HEK293 (cell line): Measurements from ENCODE around the gene ANO3.

Experiments
- CTCF ChIA-PET: fragments of 350-600 bp; formaldehyde crosslinking; extraction: SDS; loops from one replicate; lab custom pipeline; 2021; ENCODE audit warnings: antibody characterized with exemption; lab: Yijun Ruan, JAX
- POLR2A ChIA-PET: fragments of 300-600 bp; formaldehyde crosslinking; extraction: SDS; loops from one replicate; lab custom pipeline; 2020; ENCODE audit warnings: antibody characterized with exemption, inconsistent platforms; lab: Yijun Ruan, JAX
- H3K27ac ChIP-seq: fragments of 200-500 bp; sonication (Bioruptor generic); 2 replicates; pipeline ENCODE4 v1.5.1; 2014; ENCODE audit warnings: low read depth, low read length, control low read depth, inconsistent platforms; ENCODE audit errors: extremely low read depth
- H3K36me3 ChIP-seq, 2 experiments: fragments of 200-500 bp in 1 of 2; sonication (Bioruptor generic) in 1 of 2; 1 replicate in 1 of 2; 2 replicates in 1 of 2; pipeline ENCODE4 v1.5.1; 2014 to 2017; ENCODE audit warnings: inconsistent platforms in 2 of 2, low read length in 2 of 2; ENCODE audit not compliant: control insufficient read depth in 2 of 2, insufficient read depth in 1 of 2
- H3K4me1 ChIP-seq: fragments of 200-500 bp; sonication (Bioruptor generic); 2 replicates; pipeline ENCODE4 v1.5.1; 2014; ENCODE audit warnings: mild to moderate bottlenecking, low read length, inconsistent platforms; ENCODE audit not compliant: control insufficient read depth, insufficient read depth
- H3K4me3 ChIP-seq: 2 replicates; pipeline ENCODE4 v1.5.1; 2011; ENCODE audit warnings: low read depth, mild to moderate bottlenecking, control low read depth, low read length, moderate library complexity
- H3K9me3 ChIP-seq: fragments of 200-500 bp; sonication (Bioruptor generic); 2 replicates; pipeline ENCODE4 v1.5.1; 2014; ENCODE audit warnings: low read depth, low read length, inconsistent platforms; ENCODE audit not compliant: control insufficient read depth, insufficient read depth
- BCL11A ChIP-seq: fragments of 450-650 bp; formaldehyde crosslinking; IDR thresholded peaks from 2 replicates; pipeline ENCODE4 v1.5.1; 2016; ENCODE audit warnings: low read depth, missing biosample characterization, missing genetic modification characterization
- CTCF ChIP-seq: fragments of 450-650 bp; formaldehyde crosslinking; IDR thresholded peaks from 2 replicates; pipeline ENCODE4 v1.5.1; 2016; ENCODE audit warnings: missing biosample characterization, missing genetic modification characterization
- GLI2 ChIP-seq: fragments of 450-650 bp; formaldehyde crosslinking; IDR thresholded peaks from 2 replicates; pipeline ENCODE4; 2017; ENCODE audit warnings: missing biosample characterization, missing genetic modification characterization, low read depth, borderline replicate concordance
- KLF7 ChIP-seq: fragments of 450-650 bp; formaldehyde crosslinking; IDR thresholded peaks from 2 replicates; pipeline ENCODE4 v1.5.1; 2016; ENCODE audit warnings: missing biosample characterization, missing genetic modification characterization, borderline replicate concordance
- YY2 ChIP-seq: fragments of 450-650 bp; formaldehyde crosslinking; IDR thresholded peaks from 2 replicates; pipeline ENCODE4 v1.5.1; 2016; ENCODE audit warnings: missing biosample characterization, missing genetic modification characterization
- ZFP41 ChIP-seq: fragments of 450-650 bp; formaldehyde crosslinking; IDR thresholded peaks from 2 replicates; pipeline ENCODE4 v1.5.1; 2016; ENCODE audit warnings: missing biosample characterization, missing genetic modification characterization, borderline replicate concordance
- ZNF121 ChIP-seq: fragments of 450-650 bp; formaldehyde crosslinking; IDR thresholded peaks from 2 replicates; pipeline ENCODE4 v1.5.1; 2016; ENCODE audit warnings: missing biosample characterization, missing genetic modification characterization
- ZNF140 ChIP-seq: fragments of 450-650 bp; formaldehyde crosslinking; IDR thresholded peaks from 2 replicates; pipeline ENCODE4 v1.5.1; 2016; ENCODE audit warnings: missing biosample characterization, missing genetic modification characterization
- ZNF148 ChIP-seq: fragments of 450-650 bp; formaldehyde crosslinking; IDR thresholded peaks from 2 replicates; pipeline ENCODE4 v1.5.0; 2017; ENCODE audit warnings: missing biosample characterization, missing genetic modification characterization, borderline replicate concordance
- ZNF175 ChIP-seq: fragments of 450-650 bp; formaldehyde crosslinking; IDR thresholded peaks from 2 replicates; pipeline ENCODE4 v1.5.1; 2016; ENCODE audit warnings: missing biosample characterization, missing genetic modification characterization
- ZNF248 ChIP-seq: fragments of 450-650 bp; formaldehyde crosslinking; IDR thresholded peaks from 2 replicates; pipeline ENCODE4 v1.5.1; 2017; ENCODE audit warnings: missing biosample characterization, missing genetic modification characterization
- ZNF280D ChIP-seq: fragments of 450-650 bp; formaldehyde crosslinking; IDR thresholded peaks from 2 replicates; pipeline ENCODE4 v1.5.1; 2016; ENCODE audit warnings: missing biosample characterization, missing genetic modification characterization
- ZNF350 ChIP-seq: fragments of 450-650 bp; formaldehyde crosslinking; IDR thresholded peaks from 2 replicates; pipeline ENCODE4 v1.5.0; 2017; ENCODE audit warnings: missing biosample characterization, mild to moderate bottlenecking, missing genetic modification characterization
- ZNF391 ChIP-seq: fragments of 450-650 bp; formaldehyde crosslinking; IDR thresholded peaks from 2 replicates; pipeline ENCODE4 v1.5.1; 2016; ENCODE audit warnings: low read depth, missing biosample characterization, missing genetic modification characterization, borderline replicate concordance
- ZNF404 ChIP-seq: fragments of 450-650 bp; formaldehyde crosslinking; IDR thresholded peaks from 2 replicates; pipeline ENCODE4 v1.5.1; 2017; ENCODE audit warnings: missing biosample characterization, missing genetic modification characterization
- ZNF473 ChIP-seq: fragments of 450-650 bp; formaldehyde crosslinking; IDR thresholded peaks from 2 replicates; pipeline ENCODE4 v1.5.1; 2017; ENCODE audit warnings: missing biosample characterization, missing genetic modification characterization
- ZNF544 ChIP-seq: fragments of 450-650 bp; formaldehyde crosslinking; IDR thresholded peaks from 2 replicates; pipeline ENCODE4 v1.5.0; 2017; ENCODE audit warnings: missing biosample characterization, missing genetic modification characterization
- ZNF610 ChIP-seq: fragments of 450-650 bp; formaldehyde crosslinking; IDR thresholded peaks from 2 replicates; pipeline ENCODE4 v1.5.1; 2016; ENCODE audit warnings: missing biosample characterization, missing genetic modification characterization, borderline replicate concordance
- ZNF629 ChIP-seq: fragments of 450-650 bp; formaldehyde crosslinking; IDR thresholded peaks from 2 replicates; pipeline ENCODE4 v1.5.1; 2017; ENCODE audit warnings: missing biosample characterization, missing genetic modification characterization
- ZNF654 ChIP-seq: fragments of 450-650 bp; formaldehyde crosslinking; IDR thresholded peaks from 2 replicates; pipeline ENCODE4 v1.5.1; 2016; ENCODE audit warnings: low read depth, missing biosample characterization, missing genetic modification characterization
- ZSCAN23 ChIP-seq: fragments of 450-650 bp; formaldehyde crosslinking; IDR thresholded peaks from 2 replicates; pipeline ENCODE4 v1.5.1; 2016; ENCODE audit warnings: missing biosample characterization, missing genetic modification characterization

The ANO3 gene

GRCh38 chr11:26608507-26609146 is 276.7 kb downstream of the ANO3 start:
- no peaks in the 10 kb centered on the region for H3K9me3 ChIP-seq
- ChIA-PET CTCF (no interaction called here), POLR2A (no interaction called here)
- TF ChIP-seq GLI2: no peak
- no peaks in the 10 kb centered on the region for H3K4me1 ChIP-seq
- H3K4me3 ChIP-seq: no peak overlapping the region
- no peaks in the 10 kb centered on the region for H3K36me3 ChIP-seq
- H3K27ac ChIP-seq: no peak overlapping the region

GRCh38 chr11:26613759-26614158 is 281.8 kb downstream of the ANO3 start:
- no peaks in the 10 kb centered on the region for H3K9me3 ChIP-seq
- ChIA-PET CTCF (interaction anchor here (1.1 kb wide), 1 partner anchor 545 kb away, joined by 4 read pairs; no protein-coding TSS in a partner anchor), POLR2A (no interaction called here)
- H3K36me3 ChIP-seq: no peaks in the 10 kb centered on the region
- no peak overlapping the region for H3K27ac ChIP-seq
- no peak overlapping the region for H3K4me3 ChIP-seq
- no peaks in the 10 kb centered on the region for H3K4me1 ChIP-seq
- TF ChIP-seq YY2 (tag by site-specific recombination) (no peak), ZNF140 (tag by site-specific recombination) (no peak), ZFP41 (tag by site-specific recombination) (no peak), ZSCAN23 (no peak)
- TF ChIP-seq, all 188 proteins: peak for 0

- Histone ChIP-seq H3K4me3 (no peak overlapping the region), H3K27ac (no peak overlapping the region), H3K36me3 (no peaks in the 10 kb centered on the region), H3K9me3 (no peaks in the 10 kb centered on the region), H3K4me1 (peaks cover 7% of the 10 kb centered on the region; the same call in 1 of the 2 replicates)
- ChIA-PET CTCF (no interaction called here), POLR2A (no interaction called here)
- TF ChIP-seq ZNF610 (tag by site-specific recombination): no peak
- TF ChIP-seq KLF7: no peak
- TF ChIP-seq ZNF404: no peak
These were observed 286.5 kb downstream of the ANO3 start for GRCh38 chr11:26618441-26618840.

- H3K9me3 ChIP-seq: no peaks in the 10 kb centered on the region
- H3K36me3 ChIP-seq: no peaks in the 10 kb centered on the region
- no peak overlapping the region for H3K27ac ChIP-seq
- CTCF ChIA-PET: no interaction called here
- no peak overlapping the region for H3K4me3 ChIP-seq
- peaks cover 7% of the 10 kb centered on the region; the same call in 1 of the 2 replicates for H3K4me1 ChIP-seq
- POLR2A ChIA-PET: no interaction called here
- TF ChIP-seq CTCF (tag by site-specific recombination) (no peak), ZNF473 (tag by site-specific recombination) (no peak), ZNF148 (tag by site-specific recombination) (no peak), ZNF175 (no peak), ZNF350 (no peak), ZNF391 (tag by site-specific recombination) (no peak), ZNF248 (no peak), ZNF280D (tag by site-specific recombination) (no peak), ZNF121 (tag by site-specific recombination) (no peak), ZNF654 (tag by site-specific recombination) (no peak), BCL11A (tag by site-specific recombination) (no peak), ZNF544 (no peak), ZNF629 (tag by site-specific recombination) (no peak)
These were observed 288.5 kb downstream of the ANO3 start for GRCh38 chr11:26620282-26621045.
